SK-N-SH (cell line): ENCODE data around the gene RGS7. TPM values are rescaled to one million over a fixed set of nuclear protein-coding genes. Genes with fewer than 3 reads are reported as not detected.

Source experiments
- CTCF ChIA-PET: fragments of 300-600, 350-600 bp; formaldehyde crosslinking; extraction: SDS; loops from one replicate; lab custom pipeline; 2021; lab: Yijun Ruan, JAX
- POLR2A ChIA-PET: fragments of 350-600 bp; sonication (Branson Sonifier 250); formaldehyde crosslinking; extraction: SDS; loops from one replicate; lab custom pipeline; 2020; ENCODE audit warnings: antibody characterized with exemption, inconsistent platforms; lab: Yijun Ruan, JAX
- DNase-seq: peaks from one replicate; pipeline ENCODE4 v3.0.0; 2012
- H2AFZ ChIP-seq: fragments of 200-600 bp; sonication (generic); 2 replicates; pipeline ENCODE4 v1.8.1; 2016; ENCODE audit warnings: antibody characterized with exemption, mild to moderate bottlenecking, low read depth
- H3F3A ChIP-seq: fragments of 200-600 bp; sonication (generic); replicated peaks from 2 replicates; pipeline ENCODE3; 2016; ENCODE audit warnings: antibody characterized with exemption, mild to moderate bottlenecking; ENCODE audit not compliant: insufficient read depth
- H3K27ac ChIP-seq, 2 experiments: fragments of 200-500 bp in 1 of 2; fragments of 200-600 bp in 1 of 2; sonication (Bioruptor generic) in 1 of 2; sonication (generic), shearing (Covaris generic) in 1 of 2; 2 replicates each; pipeline versions ENCODE4 v1.5.1 to v1.6.1; 2014 to 2016; ENCODE audit warnings: low read depth in 2 of 2, inconsistent platforms in 1 of 2, low read length in 1 of 2, mild to moderate bottlenecking in 1 of 2, mixed read lengths in 1 of 2
- H3K27me3 ChIP-seq: fragments of 200-600 bp; sonication (generic), shearing (Covaris generic); 2 replicates; pipeline ENCODE4 v1.6.1; 2016; ENCODE audit warnings: mixed run types; ENCODE audit not compliant: insufficient read depth
- H3K36me3 ChIP-seq, 2 experiments: fragments of 200-500 bp in 1 of 2; fragments of 200-600 bp in 1 of 2; sonication (Bioruptor generic) in 1 of 2; sonication (generic) in 1 of 2; replicated peaks in 1 of 2; 2 replicates each; pipeline versions ENCODE3 to v1.5.1; 2014 to 2016; ENCODE audit warnings: low read length in 1 of 2, mild to moderate bottlenecking in 1 of 2; ENCODE audit not compliant: insufficient read depth in 2 of 2, control insufficient read depth in 1 of 2
- H3K4me1 ChIP-seq, 2 experiments: fragments of 200-500 bp in 1 of 2; fragments of 200-600 bp in 1 of 2; sonication (Bioruptor generic) in 1 of 2; sonication (generic), shearing (Covaris generic) in 1 of 2; 2 replicates each; pipeline versions ENCODE4 v1.5.1 to v1.6.1; 2014 to 2016; ENCODE audit warnings: low read depth in 1 of 2, low read length in 1 of 2, mixed run types in 1 of 2; ENCODE audit not compliant: insufficient read depth in 2 of 2, control insufficient read depth in 1 of 2
- H3K4me2 ChIP-seq: fragments of 200-600 bp; sonication (generic), shearing (Covaris generic); 2 replicates; pipeline ENCODE4 v1.6.1; 2017; ENCODE audit warnings: mixed run types
- H3K4me3 ChIP-seq, 2 experiments: fragments of 200-500 bp in 1 of 2; fragments of 200-600 bp in 1 of 2; sonication (Bioruptor generic) in 1 of 2; sonication (generic), shearing (Covaris generic) in 1 of 2; 2 replicates each; pipeline versions ENCODE4 v1.5.1 to v1.8.1; 2014 to 2016; ENCODE audit warnings: low read depth in 2 of 2, inconsistent platforms in 1 of 2, low read length in 1 of 2, mild to moderate bottlenecking in 1 of 2, mixed read lengths in 1 of 2, moderate library complexity in 1 of 2
- H3K79me2 ChIP-seq: fragments of 200-600 bp; sonication (generic); 2 replicates; pipeline ENCODE4 v1.8.1; 2017; ENCODE audit warnings: mild to moderate bottlenecking; ENCODE audit not compliant: insufficient read depth
- H3K9ac ChIP-seq: fragments of 200-600 bp; sonication (generic); 2 replicates; pipeline ENCODE4 v1.6.1; 2017; ENCODE audit warnings: mixed run types
- H3K9me2 ChIP-seq: fragments of 200-600 bp; sonication (generic); 2 replicates; pipeline ENCODE4 v1.6.1; 2017; ENCODE audit warnings: mixed run types
- H3K9me3 ChIP-seq: fragments of 200-600 bp; sonication (generic); 2 replicates; pipeline ENCODE4 v1.6.1; 2017; ENCODE audit warnings: mixed run types, mild to moderate bottlenecking, moderate library complexity
- H4K20me1 ChIP-seq: fragments of 200-600 bp; sonication (generic); 2 replicates; pipeline ENCODE4 v1.6.1; 2017; ENCODE audit warnings: mild to moderate bottlenecking, mixed run types; ENCODE audit not compliant: insufficient read depth
- EP300 ChIP-seq, 2 experiments: IDR thresholded peaks; 2 replicates each; pipeline versions ENCODE4 v1.4.0 to v1.6.1; 2012; ENCODE audit warnings: borderline replicate concordance in 1 of 2, low read depth in 1 of 2, low read length in 1 of 2
- FOXJ3 ChIP-seq: sonication (generic); formaldehyde crosslinking; IDR thresholded peaks from 2 replicates; pipeline ENCODE4 v1.5.1; 2020; ENCODE audit warnings: mild to moderate bottlenecking, missing genetic modification reagents
- GABPA ChIP-seq: IDR thresholded peaks from 2 replicates; pipeline ENCODE4 v1.4.0; 2012; ENCODE audit warnings: low read depth, mild to moderate bottlenecking
- GATA2 ChIP-seq: sonication (generic); formaldehyde crosslinking; IDR thresholded peaks from 2 replicates; pipeline ENCODE4 v1.5.0; 2020; ENCODE audit warnings: mild to moderate bottlenecking, missing genetic modification reagents
- NRF1 ChIP-seq: IDR thresholded peaks from 2 replicates; pipeline ENCODE4 v1.6.1; 2012; ENCODE audit warnings: low read depth, mild to moderate bottlenecking, low read length
- PBX3 ChIP-seq: IDR thresholded peaks from 2 replicates; pipeline ENCODE4; 2012
- POLR2AphosphoS5 ChIP-seq: IDR thresholded peaks from 2 replicates; pipeline ENCODE4 v1.6.1; 2012; ENCODE audit warnings: low read depth, low read length
- RAD21 ChIP-seq: IDR thresholded peaks from 2 replicates; pipeline ENCODE4 v1.6.1; 2012; ENCODE audit warnings: mild to moderate bottlenecking, low read length
- REST ChIP-seq: IDR thresholded peaks from 2 replicates; pipeline ENCODE4 v1.6.1; 2012; ENCODE audit warnings: mild to moderate bottlenecking, low read depth, low read length, moderate library complexity
- RFX5 ChIP-seq: IDR thresholded peaks from 2 replicates; pipeline ENCODE4 v1.6.1; 2012; ENCODE audit warnings: mild to moderate bottlenecking, improper control_type of control experiment, low read length
- RXRA ChIP-seq: IDR thresholded peaks from 2 replicates; pipeline ENCODE4 v1.4.0; 2012; ENCODE audit warnings: low read depth, mild to moderate bottlenecking, borderline replicate concordance
- SIN3A ChIP-seq: IDR thresholded peaks from 2 replicates; pipeline ENCODE4 v1.6.1; 2012; ENCODE audit warnings: low read depth, mild to moderate bottlenecking, low read length, moderate library complexity, borderline replicate concordance
- USF1 ChIP-seq: IDR thresholded peaks from 2 replicates; pipeline ENCODE4 v1.4.0; 2012; ENCODE audit warnings: low read depth, borderline replicate concordance
- USF2 ChIP-seq: fragments of 150-350 bp; IDR thresholded peaks from 2 replicates; pipeline ENCODE4 v1.6.1; 2017; ENCODE audit warnings: antibody characterized with exemption, low read length, low read depth, borderline replicate concordance
- YY1 ChIP-seq: IDR thresholded peaks from 2 replicates; pipeline ENCODE4 v1.4.0; 2012; ENCODE audit warnings: low read depth, mild to moderate bottlenecking
- WGBS: methylation state at CpG from one replicate; pipeline ENCODE4 v1.1.6; 2017; ENCODE audit warnings: low lambda C conversion rate; 5-methylcytosine and 5-hydroxymethylcytosine counted together
- polyA plus RNA-seq, 3 experiments: library from polyadenylated mRNA; depleted of rRNA; stranded (reverse); fragments of >200 nt; gene quantifications; 2 replicates each; pipeline ENCODE4 v1.2.3, GENCODE V29; 2012

RGS7 gene
- polyA plus RNA-seq, 1 of the 3 experiments (the other 2 are of a cell fraction), result 0.36 TPM

- H3K4me1 ChIP-seq, result peaks cover 0 to 2% of the 10 kb centered on the region in 2 experiments; a peak in 2 of 4 replicates
- no peaks in the 10 kb centered on the region for H3K36me3 ChIP-seq
- H3F3A ChIP-seq, result no peaks in the 10 kb centered on the region
- H3K4me2 ChIP-seq, result no peak overlapping the region
- H3K4me3 ChIP-seq, result no peak overlapping the region
- no peak for DNase-seq
- H3K27me3 ChIP-seq, result no peaks in the 10 kb centered on the region
- no peaks in the 10 kb centered on the region for H4K20me1 ChIP-seq
- no peaks in the 10 kb centered on the region for H3K9me3 ChIP-seq
- no peaks in the 10 kb centered on the region for H3K79me2 ChIP-seq
- TF ChIP-seq YY1 (no peak), GATA2 (CRISPR knock-in tag) (no peak), RFX5 (no peak)
- no peak overlapping the region for H3K9ac ChIP-seq
- no peaks in the 10 kb centered on the region for H3K9me2 ChIP-seq
- ChIA-PET POLR2A (no interaction called here), CTCF (interaction anchor here (1.2 kb wide), 1 partner anchor 11 kb away, joined by 3 read pairs; no protein-coding TSS in a partner anchor)
- 85% methylated on average over 5 of the region's 5 CpGs for WGBS
- H2AFZ ChIP-seq, result no peak overlapping the region
- H3K27ac ChIP-seq, result no peak overlapping the region
These were observed 259.5 kb downstream of the RGS7 start for GRCh38 chr1:241097479-241097878.

GRCh38 chr1:241096982-241097381 lies 260.0 kb downstream of the RGS7 start:
- POLR2A ChIA-PET, result no interaction called here
- no peaks in the 10 kb centered on the region for H3K79me2 ChIP-seq
- no peak overlapping the region for H3K9ac ChIP-seq
- H3F3A ChIP-seq, result no peaks in the 10 kb centered on the region
- no peaks in the 10 kb centered on the region for H3K27me3 ChIP-seq
- WGBS, result 33% methylated on average over 4 of the region's 4 CpGs
- no peak for DNase-seq
- CTCF ChIA-PET, result interaction anchor here (1.2 kb wide), 1 partner anchor 12 kb away, joined by 3 read pairs; no protein-coding TSS in a partner anchor
- H3K27ac ChIP-seq, result no peak overlapping the region
- H4K20me1 ChIP-seq, result no peaks in the 10 kb centered on the region
- no peaks in the 10 kb centered on the region for H3K9me3 ChIP-seq
- H3K4me1 ChIP-seq, result no peaks in the 10 kb centered on the region; a peak in 1 of 4 replicates
- H3K36me3 ChIP-seq, result no peaks in the 10 kb centered on the region
- TF ChIP-seq EP300 (IDR thresholded peaks at IDR 0.05; ENCODE audit: borderline replicate concordance in 1 of 2, low read depth in 1 of 2, low read length in 1 of 2) (no peak), RAD21 (no peak), RFX5 (no peak), FOXJ3 (CRISPR knock-in tag) (no peak), USF2 (no peak), RXRA (no peak), GATA2 (CRISPR knock-in tag) (no peak), NRF1 (no peak), GABPA (no peak), USF1 (no peak), PBX3 (no peak), POLR2AphosphoS5 (no peak), SIN3A (no peak), YY1 (no peak), REST (no peak)
- H3K4me2 ChIP-seq, result no peak overlapping the region
- H2AFZ ChIP-seq, result no peak overlapping the region
- H3K4me3 ChIP-seq, result no peak overlapping the region
- H3K9me2 ChIP-seq, result no peaks in the 10 kb centered on the region
